Measurements from ENCODE around the gene GPR180. TPM values are rescaled to one million over a fixed set of nuclear protein-coding genes. Genes with fewer than 3 reads are reported as not detected.

GPR180 gene
- total and polyA plus RNA-seq, 10 of the 15 experiments (the other 5 are each of a cell fraction or from before 2014, with no cell fraction given), result 1.6 to 7.2 (median 5.3) TPM

DNA sequence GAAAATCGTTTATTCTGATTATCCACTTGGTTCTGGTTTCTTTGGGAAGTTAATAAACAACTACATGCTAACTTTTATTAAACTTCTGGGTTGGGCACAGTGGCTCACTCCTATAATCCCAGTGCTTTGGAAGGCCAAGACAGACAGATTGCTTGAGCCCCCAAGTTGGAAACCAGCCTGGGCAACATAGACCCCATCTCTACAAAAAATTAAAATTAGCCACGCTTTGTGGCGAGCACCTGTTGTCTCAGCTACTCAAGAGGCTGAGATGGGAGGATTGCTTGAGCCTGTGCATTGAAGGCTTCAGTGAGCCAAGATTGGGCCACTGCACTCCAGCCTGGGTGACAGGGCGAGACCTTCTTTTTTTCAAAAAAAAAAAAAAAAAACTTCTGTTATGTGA, 21.7 kb downstream of the GPR180 start:
- DNase-seq (ENCODE audit: low read depth, low spot score) (no peak), ATAC-seq (no peak), FAIRE-seq (no peak)
- POLR2A ChIA-PET, result no interaction called here
- Histone ChIP-seq H3K79me2 (ENCODE audit: control insufficient read depth, insufficient read depth, low read length) (no peaks in the 10 kb centered on the region), H3K36me3 (ENCODE audit: control insufficient read depth in 2 of 2, insufficient read depth in 2 of 2, low read length in 1 of 2) (peaks cover 0 to 28% of the 10 kb centered on the region in 2 experiments), H3K4me1 (ENCODE audit: control insufficient read depth, insufficient read depth, low read length) (no peaks in the 10 kb centered on the region), H2AFZ (ENCODE audit: control insufficient read depth, low read depth, low read length) (no peak overlapping the region), H3K4me3 (no peak overlapping the region), H3K9ac (ENCODE audit: control insufficient read depth, insufficient read depth, low read length) (no peak overlapping the region), H4K20me1 (ENCODE audit: control insufficient read depth, insufficient read depth) (no peaks in the 10 kb centered on the region; the same call in 1 of the 2 replicates), H3K9me3 (replicated peaks; ENCODE audit: control insufficient read depth, insufficient read depth, low read length) (no peaks in the 10 kb centered on the region), H3K4me2 (ENCODE audit: control insufficient read depth, insufficient read depth) (no peak overlapping the region), H3K27me3 (replicated peaks in 1 of 2; ENCODE audit: control insufficient read depth in 2 of 2, insufficient read depth in 2 of 2, low read length in 1 of 2) (no peaks in the 10 kb centered on the region), H3K27ac (ENCODE audit: control insufficient read depth, insufficient read depth) (no peak overlapping the region)
- CTCF ChIA-PET, result interaction anchor here (8.6 to 8.8 kb wide), 2 partner anchors 20 to 188 kb away, joined by 102 to 288 read pairs; partner anchors contain the start of gene GPR180
- in situ Hi-C loops (cut with MboI), result no loop called here
- BruUV-seq (replicated peaks), result no TSS peak
- intact Hi-C loops (cut with micrococcal nuclease; ENCODE audit: unreplicated experiment), result no loop called here
- SMC1A ChIA-PET (ENCODE audit: uncharacterized antibody, unreplicated experiment), result interaction anchor here (1.1 kb wide), 1 partner anchor 226 kb away, joined by 3 read pairs; no protein-coding TSS in a partner anchor
- RAD21 ChIA-PET (ENCODE audit: unreplicated experiment), result no interaction called here
- WGBS (ENCODE audit: insufficient coverage, insufficient replicate concordance, low lambda C conversion rate, missing lambda C conversion rate), result 71% methylated on average over 4 of the region's 4 CpGs
- no peak for TF ChIP-seq HCFC1 (IDR thresholded peaks at IDR 0.05; ENCODE audit: low read length)
- TF ChIP-seq LARP7 (IDR thresholded peaks at IDR 0.05), result no peak
- TF ChIP-seq ZZZ3 (IDR thresholded peaks at IDR 0.05; ENCODE audit: control insufficient read depth, insufficient read length, low read depth), result no peak
- TF ChIP-seq PRDM15 (CRISPR knock-in tag; IDR thresholded peaks at IDR 0.05), result no peak
- no peak for TF ChIP-seq SPI1 (IDR thresholded peaks at IDR 0.05; ENCODE audit: borderline replicate concordance, insufficient read depth, low read depth, low read length)
- TF ChIP-seq CBX3 (IDR thresholded peaks at IDR 0.05; ENCODE audit: borderline replicate concordance, low read depth), result no peak
- TF ChIP-seq NR2C1 (IDR thresholded peaks at IDR 0.05), result no peak
- TF ChIP-seq HDGF (IDR thresholded peaks at IDR 0.05), result no peak
- no peak for TF ChIP-seq NR2C2 (IDR thresholded peaks at IDR 0.05; ENCODE audit: borderline replicate concordance, control insufficient read depth, insufficient read length, low read depth)
- no peak for TF ChIP-seq EGR1 (IDR thresholded peaks at IDR 0.05; ENCODE audit: borderline replicate concordance in 1 of 2, low read depth in 2 of 2, low read length in 2 of 2)
- TF ChIP-seq BMI1 (IDR thresholded peaks at IDR 0.05; ENCODE audit: borderline replicate concordance), result no peak
- TF ChIP-seq, protein P1, sequence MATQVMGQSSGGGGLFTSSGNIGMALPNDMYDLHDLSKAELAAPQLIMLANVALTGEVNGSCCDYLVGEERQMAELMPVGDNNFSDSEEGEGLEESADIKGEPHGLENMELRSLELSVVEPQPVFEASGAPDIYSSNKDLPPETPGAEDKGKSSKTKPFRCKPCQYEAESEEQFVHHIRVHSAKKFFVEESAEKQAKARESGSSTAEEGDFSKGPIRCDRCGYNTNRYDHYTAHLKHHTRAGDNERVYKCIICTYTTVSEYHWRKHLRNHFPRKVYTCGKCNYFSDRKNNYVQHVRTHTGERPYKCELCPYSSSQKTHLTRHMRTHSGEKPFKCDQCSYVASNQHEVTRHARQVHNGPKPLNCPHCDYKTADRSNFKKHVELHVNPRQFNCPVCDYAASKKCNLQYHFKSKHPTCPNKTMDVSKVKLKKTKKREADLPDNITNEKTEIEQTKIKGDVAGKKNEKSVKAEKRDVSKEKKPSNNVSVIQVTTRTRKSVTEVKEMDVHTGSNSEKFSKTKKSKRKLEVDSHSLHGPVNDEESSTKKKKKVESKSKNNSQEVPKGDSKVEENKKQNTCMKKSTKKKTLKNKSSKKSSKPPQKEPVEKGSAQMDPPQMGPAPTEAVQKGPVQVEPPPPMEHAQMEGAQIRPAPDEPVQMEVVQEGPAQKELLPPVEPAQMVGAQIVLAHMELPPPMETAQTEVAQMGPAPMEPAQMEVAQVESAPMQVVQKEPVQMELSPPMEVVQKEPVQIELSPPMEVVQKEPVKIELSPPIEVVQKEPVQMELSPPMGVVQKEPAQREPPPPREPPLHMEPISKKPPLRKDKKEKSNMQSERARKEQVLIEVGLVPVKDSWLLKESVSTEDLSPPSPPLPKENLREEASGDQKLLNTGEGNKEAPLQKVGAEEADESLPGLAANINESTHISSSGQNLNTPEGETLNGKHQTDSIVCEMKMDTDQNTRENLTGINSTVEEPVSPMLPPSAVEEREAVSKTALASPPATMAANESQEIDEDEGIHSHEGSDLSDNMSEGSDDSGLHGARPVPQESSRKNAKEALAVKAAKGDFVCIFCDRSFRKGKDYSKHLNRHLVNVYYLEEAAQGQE (IDR thresholded peaks at IDR 0.05; ENCODE audit: low read depth, low read length), result no peak
- TF ChIP-seq BCLAF1 (IDR thresholded peaks at IDR 0.05), result no peak
- TF ChIP-seq FOS (IDR thresholded peaks at IDR 0.05; ENCODE audit: borderline replicate concordance, extremely low read depth, insufficient read length), result no peak
